Measurements from ENCODE around the gene LACTB. TPM values are rescaled to one million over a fixed set of nuclear protein-coding genes. Genes with fewer than 3 reads are reported as not detected.

Gene LACTB
- total RNA-seq, 4 donors from 2014 or later: 13.6 to 25.0 (median 19.4) TPM

- 64 to 79% methylated on average over 4 of the region's 4 CpGs for WGBS, 2 donors
- TF ChIP-seq, protein P1, sequence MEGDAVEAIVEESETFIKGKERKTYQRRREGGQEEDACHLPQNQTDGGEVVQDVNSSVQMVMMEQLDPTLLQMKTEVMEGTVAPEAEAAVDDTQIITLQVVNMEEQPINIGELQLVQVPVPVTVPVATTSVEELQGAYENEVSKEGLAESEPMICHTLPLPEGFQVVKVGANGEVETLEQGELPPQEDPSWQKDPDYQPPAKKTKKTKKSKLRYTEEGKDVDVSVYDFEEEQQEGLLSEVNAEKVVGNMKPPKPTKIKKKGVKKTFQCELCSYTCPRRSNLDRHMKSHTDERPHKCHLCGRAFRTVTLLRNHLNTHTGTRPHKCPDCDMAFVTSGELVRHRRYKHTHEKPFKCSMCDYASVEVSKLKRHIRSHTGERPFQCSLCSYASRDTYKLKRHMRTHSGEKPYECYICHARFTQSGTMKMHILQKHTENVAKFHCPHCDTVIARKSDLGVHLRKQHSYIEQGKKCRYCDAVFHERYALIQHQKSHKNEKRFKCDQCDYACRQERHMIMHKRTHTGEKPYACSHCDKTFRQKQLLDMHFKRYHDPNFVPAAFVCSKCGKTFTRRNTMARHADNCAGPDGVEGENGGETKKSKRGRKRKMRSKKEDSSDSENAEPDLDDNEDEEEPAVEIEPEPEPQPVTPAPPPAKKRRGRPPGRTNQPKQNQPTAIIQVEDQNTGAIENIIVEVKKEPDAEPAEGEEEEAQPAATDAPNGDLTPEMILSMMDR (IDR thresholded peaks at IDR 0.05): no peak
- no peak for TF ChIP-seq POLR2A (IDR thresholded peaks at IDR 0.05)
- no peak overlapping the region for H3K4me3 ChIP-seq (ENCODE audit: low read depth, poor library complexity, severe bottlenecking)
- DNase-seq (ENCODE audit: low spot score in 2 of 2): no peak
- intact Hi-C loops (cut with DNase I; ENCODE audit: low total_unique reads): no loop called here
These were observed 39.3 kb upstream of the LACTB start for GRCh38 chr15:63082366-63082765.

DNA sequence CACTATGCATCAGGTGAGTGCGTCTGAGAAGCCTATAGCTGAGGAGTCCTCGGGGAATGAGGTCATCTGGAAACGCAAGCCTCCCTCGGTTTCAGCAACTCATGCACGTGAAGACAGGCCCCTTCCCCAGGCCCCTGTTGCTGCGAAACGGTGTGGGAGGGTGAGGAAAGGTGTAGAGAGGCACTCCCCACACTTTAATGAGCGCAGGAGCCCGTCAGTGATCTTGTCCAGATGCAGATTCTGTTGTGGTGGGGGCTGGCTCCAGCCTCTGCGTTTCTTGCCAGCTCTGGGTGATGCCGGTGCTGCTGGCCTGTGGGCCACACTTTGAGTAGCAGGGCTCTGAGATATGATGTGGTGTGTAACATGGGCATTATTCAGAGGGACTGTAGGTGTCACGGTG is 38.6 kb upstream of the LACTB start:
- DNase-seq (ENCODE audit: low spot score in 2 of 2): no peak
- no peak overlapping the region for H3K4me3 ChIP-seq (ENCODE audit: low read depth, poor library complexity, severe bottlenecking)
- TF ChIP-seq, protein P1 (IDR thresholded peaks at IDR 0.05): no peak
- no peak for TF ChIP-seq POLR2A (IDR thresholded peaks at IDR 0.05)
- WGBS, 2 donors: 76 to 85% methylated on average over 12 of the region's 12 CpGs
- intact Hi-C loops (cut with DNase I; ENCODE audit: low total_unique reads): no loop called here

DNA sequence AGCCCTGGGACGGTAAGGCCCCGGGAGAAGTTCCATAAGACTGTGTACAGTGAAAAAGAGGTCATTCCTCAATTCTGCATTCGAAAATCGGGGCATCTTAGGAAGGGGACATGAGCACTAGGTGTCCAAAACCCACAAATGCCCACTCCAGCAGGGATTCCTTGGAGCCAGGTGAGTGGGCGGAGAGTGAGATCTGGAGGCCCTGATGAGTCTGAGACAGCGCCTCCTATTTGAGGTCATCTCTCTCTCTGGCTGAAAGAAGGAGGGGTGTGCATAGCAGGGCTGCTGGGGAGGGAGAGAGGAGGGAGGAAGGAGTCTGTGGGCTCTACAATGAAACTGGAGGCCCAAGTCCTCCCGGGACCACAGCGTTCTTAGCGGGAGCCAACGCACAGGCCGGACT is 38.1 kb upstream of the LACTB start:
- intact Hi-C loops (cut with DNase I; ENCODE audit: low total_unique reads): no loop called here
- 90 to 91% methylated on average over 11 of the region's 11 CpGs for WGBS, 2 donors
- DNase-seq (ENCODE audit: low spot score in 2 of 2): peak in 1 of 2 donors; percentile 48
- no peak overlapping the region for H3K4me3 ChIP-seq (ENCODE audit: low read depth, poor library complexity, severe bottlenecking)
- TF ChIP-seq, protein P1 (IDR thresholded peaks at IDR 0.05): no peak
- TF ChIP-seq POLR2A (IDR thresholded peaks at IDR 0.05): no peak

- DNase-seq (ENCODE audit: low spot score in 2 of 2): no peak
- intact Hi-C loops (cut with DNase I; ENCODE audit: low total_unique reads): no loop called here
- TF ChIP-seq POLR2A (IDR thresholded peaks at IDR 0.05): no peak
- TF ChIP-seq, protein P1 (IDR thresholded peaks at IDR 0.05): no peak
- H3K4me3 ChIP-seq (ENCODE audit: low read depth, poor library complexity, severe bottlenecking): no peak overlapping the region
- 89 to 97% methylated on average over 1 of the region's 1 CpG for WGBS, 2 donors
These were observed 36.9 kb upstream of the LACTB start for GRCh38 chr15:63084806-63085205.

- intact Hi-C loops (cut with DNase I; ENCODE audit: low total_unique reads): no loop called here
- DNase-seq (ENCODE audit: low spot score in 2 of 2): no peak
- WGBS, 2 donors: 90 to 92% methylated on average over 4 of the region's 4 CpGs
These were observed 36.4 kb upstream of the LACTB start for GRCh38 chr15:63085289-63085688.

DNA sequence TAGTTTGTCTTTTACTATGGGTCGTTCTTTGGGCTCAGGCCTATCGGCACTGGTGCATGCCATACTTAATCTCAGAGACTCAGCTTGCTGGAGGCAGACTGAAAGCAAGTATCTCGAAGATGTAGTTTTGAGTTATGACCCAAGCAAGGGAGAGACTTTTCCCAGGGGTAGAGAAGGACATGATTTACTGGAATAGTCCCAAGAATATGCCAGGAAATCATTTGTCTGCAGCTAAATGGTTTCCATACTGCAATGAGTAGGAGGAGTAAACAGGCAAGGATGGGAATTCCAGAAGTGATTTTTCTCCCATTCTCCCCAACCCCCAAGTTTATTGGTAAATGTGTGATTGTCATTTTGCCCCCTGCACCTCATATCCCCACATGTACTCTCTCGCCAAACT is 35.4 kb upstream of the LACTB start:
- no peak for DNase-seq (ENCODE audit: low spot score in 2 of 2)
- TF ChIP-seq, protein P1 (IDR thresholded peaks at IDR 0.05): no peak
- TF ChIP-seq POLR2A (IDR thresholded peaks at IDR 0.05): no peak
- intact Hi-C loops (cut with DNase I; ENCODE audit: low total_unique reads): no loop called here
- H3K4me3 ChIP-seq (ENCODE audit: low read depth, poor library complexity, severe bottlenecking): no peak overlapping the region
- WGBS, 2 donors: 63 to 66% methylated on average over 4 of the region's 4 CpGs

More at GRCh38 chr15:63085289-63085688, 36.4 kb upstream of the LACTB start:
- TF ChIP-seq POLR2A (IDR thresholded peaks at IDR 0.05): no peak
- TF ChIP-seq, protein P1 (IDR thresholded peaks at IDR 0.05): no peak
- H3K4me3 ChIP-seq (ENCODE audit: low read depth, poor library complexity, severe bottlenecking): no peak overlapping the region
